Immature natural killer cell (primary cell): ENCODE measurements around the gene USP40. TPM values are rescaled to one million over a fixed set of nuclear protein-coding genes. Genes with fewer than 3 reads are reported as not detected.

Experiments used
- DNase-seq, 3 donors: peaks; one replicate each; pipeline ENCODE4 v3.0.0; 2022; ENCODE audit warnings: mixed read lengths in 1 of 3
- H3K27ac Mint-ChIP-seq, 6 donors: one replicate each; pipeline ENCODE4 v1.8.0; 2020; ENCODE audit warnings: mixed read lengths in 6 of 6, mild to moderate bottlenecking in 5 of 6, inconsistent platforms in 4 of 6, moderate library complexity in 3 of 6
- H3K27me3 Mint-ChIP-seq, 3 donors: one replicate each; pipeline ENCODE4 v1.8.0; 2020 to 2021; ENCODE audit warnings: low read depth in 3 of 3, mild to moderate bottlenecking in 3 of 3, mixed read lengths in 3 of 3, moderate library complexity in 3 of 3, inconsistent platforms in 1 of 3
- H3K36me3 Mint-ChIP-seq, 3 donors: one replicate each; pipeline ENCODE4 v1.8.0; 2020; ENCODE audit warnings: mixed read lengths in 3 of 3, inconsistent platforms in 2 of 3, mild to moderate bottlenecking in 2 of 3
- H3K4me1 Mint-ChIP-seq, 2 donors: one replicate each; pipeline ENCODE4 v1.8.0; 2020; ENCODE audit warnings: inconsistent platforms in 2 of 2, mild to moderate bottlenecking in 2 of 2, mixed read lengths in 2 of 2, moderate library complexity in 1 of 2
- H3K4me3 Mint-ChIP-seq, 5 donors: one replicate each; pipeline ENCODE4 v1.8.0; 2020; ENCODE audit warnings: mild to moderate bottlenecking in 5 of 5, mixed read lengths in 5 of 5, inconsistent platforms in 3 of 5, moderate library complexity in 3 of 5
- H3K9me3 Mint-ChIP-seq, 6 donors: one replicate each; pipeline ENCODE4 v1.8.0; 2020; ENCODE audit warnings: mild to moderate bottlenecking in 6 of 6, mixed read lengths in 6 of 6, inconsistent platforms in 4 of 6, moderate library complexity in 3 of 6
- polyA plus RNA-seq, 3 donors: library from polyadenylated mRNA; unstranded; fragments of 300-500 nt; fragmentation: Illumina TruSeq; gene quantifications; one replicate each; pipeline ENCODE4 v1.2.3, GENCODE V29; 2021

The USP40 gene
- polyA plus RNA-seq, 3 donors from 2014 or later, result 3.4 to 8.6 (median 5.1) TPM

DNA sequence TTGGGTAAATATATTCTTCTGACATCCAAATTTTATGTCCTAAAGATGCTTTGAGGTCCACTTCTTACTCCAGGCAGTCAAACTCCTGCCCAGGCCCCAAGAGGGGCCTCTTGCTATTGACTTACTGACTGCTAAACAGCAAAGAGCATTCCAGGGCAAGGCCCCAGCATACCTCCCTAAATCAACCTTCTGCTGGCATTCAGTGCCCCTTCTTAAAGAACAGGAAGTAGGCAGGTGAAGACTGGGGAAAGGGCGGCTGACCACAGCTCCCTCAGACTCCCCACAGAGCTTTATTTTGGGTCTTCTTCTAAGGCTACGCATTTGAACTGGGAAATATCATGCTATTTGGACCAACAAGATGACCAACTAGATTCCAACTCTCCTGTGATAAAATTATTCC, 68.9 kb downstream of the USP40 start:
- H3K36me3 Mint-ChIP-seq, result peaks cover 25 to 44% (median 40%) of the 10 kb centered on the region in 3 donors
- peaks cover 2 to 9% (median 4%) of the 10 kb centered on the region in 6 donors for H3K9me3 Mint-ChIP-seq
- no peak overlapping the region for H3K27ac Mint-ChIP-seq
- no peaks in the 10 kb centered on the region for H3K27me3 Mint-ChIP-seq
- H3K4me1 Mint-ChIP-seq, result no peaks in the 10 kb centered on the region
- DNase-seq, result no peak
- no peak overlapping the region for H3K4me3 Mint-ChIP-seq

GRCh38 chr2:233495503-233496496, 70.8 kb downstream of the USP40 start:
- H3K9me3 Mint-ChIP-seq, result no peaks in the 10 kb centered on the region
- H3K4me1 Mint-ChIP-seq, result no peaks in the 10 kb centered on the region
- DNase-seq, result no peak
- H3K27me3 Mint-ChIP-seq, result no peaks in the 10 kb centered on the region
- H3K27ac Mint-ChIP-seq, result no peak overlapping the region
- no peak overlapping the region for H3K4me3 Mint-ChIP-seq
- H3K36me3 Mint-ChIP-seq, result peaks cover 16 to 42% (median 34%) of the 10 kb centered on the region in 3 donors

- peaks cover 0 to 3% (median 0%) of the 10 kb centered on the region in 3 donors for H3K27me3 Mint-ChIP-seq
- no peaks in the 10 kb centered on the region for H3K4me1 Mint-ChIP-seq
- peaks cover 25 to 53% (median 29%) of the 10 kb centered on the region in 3 donors for H3K36me3 Mint-ChIP-seq
- no peak overlapping the region for H3K4me3 Mint-ChIP-seq
- DNase-seq, result no peak
- H3K9me3 Mint-ChIP-seq, result no peaks in the 10 kb centered on the region
- H3K27ac Mint-ChIP-seq, result no peak overlapping the region
Observed at GRCh38 chr2:233492751-233493150, 73.8 kb downstream of the USP40 start.

DNA sequence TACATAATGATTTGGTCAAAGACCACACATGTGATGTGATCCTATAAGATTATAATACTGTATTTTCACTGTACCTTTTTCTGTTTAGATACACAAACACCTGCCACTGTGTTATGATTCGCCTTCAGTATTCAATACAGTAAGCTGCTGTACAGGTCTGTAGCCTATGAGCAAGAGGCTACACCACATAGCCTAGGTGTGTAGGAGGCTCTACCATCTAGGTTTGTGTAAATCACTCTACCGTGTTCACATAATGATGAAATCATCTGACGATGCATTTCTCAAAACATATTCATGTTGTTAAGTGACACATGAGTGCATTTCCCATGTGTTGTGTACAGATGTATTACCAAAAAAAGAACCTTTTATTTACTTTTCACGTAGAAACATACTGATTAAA, 74.5 kb downstream of the USP40 start:
- Mint-ChIP-seq H3K4me1 (no peaks in the 10 kb centered on the region), H3K4me3 (no peak overlapping the region), H3K9me3 (no peaks in the 10 kb centered on the region), H3K36me3 (peaks cover 28 to 52% (median 29%) of the 10 kb centered on the region in 3 donors), H3K27me3 (peaks cover 0 to 3% (median 0%) of the 10 kb centered on the region in 3 donors), H3K27ac (no peak overlapping the region)
- DNase-seq, result no peak

GRCh38 chr2:233491326-233491725, 75.3 kb downstream of the USP40 start:
- H3K36me3 Mint-ChIP-seq, result peaks cover 22 to 50% (median 32%) of the 10 kb centered on the region in 3 donors
- no peak overlapping the region for H3K4me3 Mint-ChIP-seq
- peaks cover 0 to 3% (median 0%) of the 10 kb centered on the region in 3 donors for H3K27me3 Mint-ChIP-seq
- peak overlapping the region in 1 of 6 donors; percentile 55 for H3K27ac Mint-ChIP-seq
- H3K4me1 Mint-ChIP-seq, result no peaks in the 10 kb centered on the region
- no peaks in the 10 kb centered on the region for H3K9me3 Mint-ChIP-seq
- DNase-seq, result no peak

DNA sequence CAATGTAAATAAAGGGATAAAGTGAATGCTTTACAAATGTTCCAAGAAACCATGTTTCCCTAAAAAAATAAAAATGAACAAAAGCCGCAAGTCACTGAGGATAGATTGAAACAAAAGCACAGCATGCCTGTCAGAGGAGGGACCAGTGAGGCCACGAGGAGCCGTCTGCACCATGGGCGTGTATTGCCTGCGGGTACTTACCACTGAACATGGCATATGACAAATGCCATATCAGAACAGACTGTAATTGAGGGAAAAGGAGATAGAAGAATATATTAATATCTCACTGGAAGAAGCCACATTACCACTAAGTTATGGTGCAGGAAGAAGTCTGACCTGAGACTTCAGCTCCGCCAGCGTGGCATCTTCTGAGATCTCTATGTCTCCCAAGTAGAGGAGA, 75.8 kb downstream of the USP40 start:
- Mint-ChIP-seq H3K36me3 (peaks cover 21 to 52% (median 29%) of the 10 kb centered on the region in 3 donors), H3K27ac (no peak overlapping the region), H3K4me3 (no peak overlapping the region), H3K27me3 (peaks cover 0 to 3% (median 0%) of the 10 kb centered on the region in 3 donors), H3K9me3 (no peaks in the 10 kb centered on the region), H3K4me1 (no peaks in the 10 kb centered on the region)
- DNase-seq, result no peak

- Mint-ChIP-seq H3K9me3 (no peaks in the 10 kb centered on the region), H3K4me1 (no peaks in the 10 kb centered on the region), H3K36me3 (peaks cover 24 to 55% (median 32%) of the 10 kb centered on the region in 3 donors)
Observed at GRCh38 chr2:233489666-233490065, 76.9 kb downstream of the USP40 start.

DNA sequence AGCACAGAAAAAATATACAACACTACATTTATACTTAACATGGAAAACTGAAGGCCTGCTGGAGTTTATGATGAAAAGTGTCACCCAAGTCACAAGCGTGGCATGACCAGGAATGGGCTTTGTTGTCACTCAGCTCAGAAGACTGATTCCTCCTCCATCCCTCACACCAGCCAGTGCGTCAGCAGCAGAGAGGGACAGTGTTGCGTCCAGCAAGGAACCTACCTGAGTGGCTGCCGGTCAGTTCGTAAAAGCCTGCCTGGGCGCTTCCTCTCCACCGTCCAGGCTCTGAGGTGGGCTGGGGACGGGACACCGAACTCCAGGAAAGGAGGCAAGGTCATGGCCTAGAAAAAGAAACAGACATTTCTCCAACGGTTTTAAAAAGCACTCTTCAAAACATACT, 77.4 kb downstream of the USP40 start:
- H3K36me3 Mint-ChIP-seq, result peaks cover 24 to 55% (median 32%) of the 10 kb centered on the region in 3 donors
- no peaks in the 10 kb centered on the region for H3K9me3 Mint-ChIP-seq
- no peak overlapping the region for H3K4me3 Mint-ChIP-seq
- no peak for DNase-seq
- H3K4me1 Mint-ChIP-seq, result no peaks in the 10 kb centered on the region
- H3K27ac Mint-ChIP-seq, result no peak overlapping the region
- H3K27me3 Mint-ChIP-seq, result peaks cover 0 to 3% (median 0%) of the 10 kb centered on the region in 3 donors

More at GRCh38 chr2:233489666-233490065, 76.9 kb downstream of the USP40 start:
- DNase-seq, result no peak
- Mint-ChIP-seq H3K27me3 (peaks cover 0 to 3% (median 0%) of the 10 kb centered on the region in 3 donors), H3K27ac (no peak overlapping the region), H3K4me3 (no peak overlapping the region)

DNA sequence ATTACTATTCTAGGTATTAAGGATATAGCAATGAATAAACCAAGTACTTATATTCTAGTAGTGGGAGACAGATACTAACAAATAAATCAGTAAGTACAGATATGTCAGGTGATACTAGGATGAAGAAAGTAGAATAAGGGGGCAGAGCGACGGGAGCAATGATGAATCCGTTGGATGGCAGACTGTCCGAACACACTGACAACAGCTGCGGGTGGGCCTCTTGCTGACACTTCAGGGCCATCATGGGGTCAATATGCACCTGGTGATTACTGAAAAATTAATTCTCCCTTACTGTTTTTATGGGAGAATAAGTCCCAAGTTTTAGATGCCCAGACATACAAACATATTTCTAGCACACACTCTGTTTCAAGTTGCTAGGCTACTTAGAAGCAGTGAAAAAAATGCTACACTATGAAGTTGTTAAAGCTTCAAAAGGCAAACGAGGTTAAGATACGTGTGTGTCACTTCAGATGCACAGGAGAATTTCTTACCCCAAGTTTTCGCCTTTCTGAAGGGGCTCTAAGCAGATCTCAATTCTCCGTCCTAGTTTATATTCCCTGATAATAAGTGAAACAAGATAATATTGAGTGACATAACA, 78.7 kb downstream of the USP40 start:
- Mint-ChIP-seq H3K9me3 (no peaks in the 10 kb centered on the region), H3K4me1 (peaks cover 0 to 2% of the 10 kb centered on the region in 2 donors), H3K27me3 (peaks cover 0 to 7% (median 5%) of the 10 kb centered on the region in 3 donors), H3K4me3 (no peak overlapping the region), H3K36me3 (peaks cover 27 to 48% (median 35%) of the 10 kb centered on the region in 3 donors), H3K27ac (no peak overlapping the region)
- DNase-seq, result no peak

DNA sequence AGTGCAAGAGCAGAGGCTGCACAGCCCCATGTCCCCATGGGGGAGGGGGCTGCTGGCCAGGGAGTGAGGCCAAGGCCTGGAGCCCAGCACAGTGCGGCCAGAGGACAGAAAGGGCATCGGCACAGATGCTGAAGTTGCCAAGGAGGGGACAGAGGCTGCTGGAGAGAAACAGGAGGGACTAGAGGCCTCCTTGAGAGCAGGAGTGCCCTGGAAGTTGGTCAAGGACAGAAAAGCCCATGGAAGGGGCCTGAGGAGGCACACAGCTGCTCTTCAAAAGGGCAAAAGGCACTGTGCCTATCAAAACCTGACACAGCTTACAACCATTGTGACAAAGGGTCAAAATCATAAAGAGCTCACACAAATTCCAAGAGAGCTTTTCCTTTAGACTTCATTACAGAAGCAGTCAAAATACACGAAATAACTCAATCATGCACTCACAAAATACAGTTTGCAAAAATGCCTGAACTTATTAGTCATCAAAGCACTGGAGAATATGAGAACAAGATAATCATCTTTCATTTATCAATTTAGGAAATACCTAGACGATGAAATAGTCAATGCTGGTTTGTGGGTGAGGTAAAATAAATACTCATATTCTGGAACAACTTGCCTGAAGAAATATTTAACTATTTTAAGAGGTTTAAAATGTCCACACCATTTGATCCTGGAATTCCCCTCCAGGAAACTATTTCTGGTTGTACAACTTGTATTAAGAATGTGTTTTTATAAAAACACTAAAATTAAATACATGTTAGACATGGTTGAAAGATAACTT, 79.6 kb downstream of the USP40 start:
- Mint-ChIP-seq H3K4me1 (peaks cover 0 to 3% of the 10 kb centered on the region in 2 donors), H3K9me3 (no peaks in the 10 kb centered on the region), H3K27me3 (peaks cover 2 to 9% (median 5%) of the 10 kb centered on the region in 3 donors), H3K27ac (no peak overlapping the region), H3K36me3 (peaks cover 27 to 41% (median 33%) of the 10 kb centered on the region in 3 donors), H3K4me3 (no peak overlapping the region)
- DNase-seq, result no peak

DNA sequence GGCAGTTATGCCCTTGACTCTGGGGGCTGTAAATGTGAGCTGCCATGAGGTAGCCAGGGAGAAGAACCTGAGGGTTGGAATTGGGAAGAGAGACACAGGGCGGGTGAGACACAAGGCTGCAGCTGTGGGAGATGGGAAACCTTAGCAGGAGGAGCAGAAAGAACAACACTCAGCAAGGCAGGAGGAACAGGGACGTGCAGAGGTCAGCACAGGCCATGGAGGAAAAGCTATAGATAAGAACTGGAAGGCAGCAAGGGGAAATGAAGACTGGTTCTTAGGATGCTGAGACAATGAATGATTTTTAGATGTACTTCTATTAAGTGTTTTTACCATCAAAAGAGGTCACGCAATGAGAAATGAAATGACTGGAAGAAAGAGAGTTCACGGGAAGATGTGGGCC, 80.2 kb downstream of the USP40 start:
- H3K4me1 Mint-ChIP-seq, result peaks cover 0 to 3% of the 10 kb centered on the region in 2 donors
- DNase-seq, result no peak
- peaks cover 2 to 9% (median 5%) of the 10 kb centered on the region in 3 donors for H3K27me3 Mint-ChIP-seq
- H3K36me3 Mint-ChIP-seq, result peaks cover 22 to 35% (median 28%) of the 10 kb centered on the region in 3 donors
- no peaks in the 10 kb centered on the region for H3K9me3 Mint-ChIP-seq
- H3K4me3 Mint-ChIP-seq, result no peak overlapping the region
- H3K27ac Mint-ChIP-seq, result no peak overlapping the region

DNA sequence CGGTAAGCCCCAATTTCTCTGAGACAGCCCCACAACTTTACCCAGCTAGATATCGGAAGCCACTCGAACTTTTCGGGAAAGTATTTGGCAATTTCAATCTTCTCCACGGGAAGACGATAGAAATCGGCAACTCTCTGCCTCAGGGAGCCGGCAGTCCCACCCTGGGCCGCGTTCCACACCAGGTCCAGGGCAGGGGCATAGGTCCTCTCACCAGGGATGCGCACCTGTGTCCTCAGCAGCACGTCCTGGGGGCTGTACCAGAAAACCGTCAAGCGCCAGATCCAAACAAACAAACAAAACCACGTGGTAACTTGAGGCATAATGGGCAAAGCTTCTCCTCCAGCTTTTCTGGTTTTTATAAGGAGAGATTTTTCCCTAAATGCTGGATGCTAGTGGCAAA, 80.9 kb downstream of the USP40 start:
- H3K27ac Mint-ChIP-seq, result no peak overlapping the region
- peaks cover 2 to 9% (median 5%) of the 10 kb centered on the region in 3 donors for H3K27me3 Mint-ChIP-seq

DNA sequence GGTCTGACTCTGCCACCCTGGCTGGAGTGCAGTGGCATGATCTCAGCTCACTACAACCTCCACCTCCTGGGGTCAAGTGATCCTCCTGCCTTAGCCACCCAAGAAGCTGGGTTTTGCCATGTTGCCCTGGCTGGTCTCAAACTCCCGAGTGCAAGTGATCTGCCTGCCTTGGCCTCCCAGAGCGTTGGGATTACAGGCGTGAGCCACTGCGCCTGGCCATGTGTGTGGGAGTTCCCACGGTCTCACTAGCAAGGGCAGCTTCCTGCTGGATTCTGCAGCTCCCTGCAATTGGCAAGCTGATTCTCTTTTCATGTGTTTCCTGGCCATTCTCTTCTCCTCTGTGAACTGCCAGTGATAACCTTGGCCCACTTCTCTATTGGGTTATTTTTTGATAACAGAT, 84.0 kb downstream of the USP40 start:
- Mint-ChIP-seq H3K9me3 (no peaks in the 10 kb centered on the region), H3K27me3 (peaks cover 4 to 9% (median 6%) of the 10 kb centered on the region in 3 donors), H3K4me3 (no peak overlapping the region), H3K4me1 (peaks cover 5 to 6% of the 10 kb centered on the region in 2 donors), H3K36me3 (peaks cover 11 to 16% (median 15%) of the 10 kb centered on the region in 3 donors), H3K27ac (peak overlapping the region in 1 of 6 donors; percentile 48)
- no peak for DNase-seq

More for the DNA sequence above, 80.9 kb downstream of the USP40 start:
- no peak for DNase-seq
- Mint-ChIP-seq H3K36me3 (peaks cover 21 to 32% (median 28%) of the 10 kb centered on the region in 3 donors), H3K4me3 (no peak overlapping the region), H3K9me3 (no peaks in the 10 kb centered on the region), H3K4me1 (peaks cover 0 to 5% of the 10 kb centered on the region in 2 donors)
